Endothelial cell (in vitro differentiated cells): ENCODE results near the gene MUSK. TPM values are rescaled to one million over a fixed set of nuclear protein-coding genes. Genes with fewer than 3 reads are reported as not detected.

Source experiments
- DNase-seq: peaks from one replicate; pipeline ENCODE4 v3.0.0; 2021; ENCODE audit warnings: low spot score
- H3K27ac Mint-ChIP-seq: one replicate; pipeline ENCODE4 v1.8.0; 2021; ENCODE audit warnings: mixed read lengths, inconsistent platforms; ENCODE audit not compliant: unreplicated experiment
- H3K27me3 Mint-ChIP-seq: one replicate; pipeline ENCODE4 v1.8.0; 2021; ENCODE audit warnings: mild to moderate bottlenecking, moderate library complexity, mixed read lengths, inconsistent platforms; ENCODE audit not compliant: unreplicated experiment
- H3K36me3 Mint-ChIP-seq: one replicate; pipeline ENCODE4 v1.8.0; 2021; ENCODE audit warnings: mild to moderate bottlenecking, low read depth, mixed read lengths, inconsistent platforms; ENCODE audit not compliant: unreplicated experiment
- H3K4me1 Mint-ChIP-seq: one replicate; pipeline ENCODE4 v1.8.0; 2021; ENCODE audit warnings: mild to moderate bottlenecking, mixed read lengths, inconsistent platforms; ENCODE audit not compliant: unreplicated experiment
- H3K4me3 Mint-ChIP-seq: one replicate; pipeline ENCODE4 v1.8.0; 2021; ENCODE audit warnings: mild to moderate bottlenecking, mixed read lengths, inconsistent platforms; ENCODE audit not compliant: unreplicated experiment
- H3K9me3 Mint-ChIP-seq: one replicate; pipeline ENCODE4 v1.8.0; 2021; ENCODE audit warnings: mixed read lengths, inconsistent platforms; ENCODE audit not compliant: unreplicated experiment
- CTCF ChIP-seq: fragments of 200-600 bp; sonication (generic); IDR thresholded peaks from one replicate; pipeline ENCODE4 v1.5.0; 2021; ENCODE audit warnings: antibody characterized with exemption; ENCODE audit not compliant: unreplicated experiment
- total RNA-seq: library from RNA; stranded (reverse); fragmentation: NEBNext Ultra II Directional; extraction: Animal tissue kit (Norgen Biotek cat#: 25700); gene quantifications from one replicate; pipeline ENCODE4 v1.2.1, GENCODE V29; 2021; ENCODE audit not compliant: unreplicated experiment

The MUSK gene
- total RNA-seq, 1 donor from 2014 or later, result not detected

- no peak overlapping the region for H3K27ac Mint-ChIP-seq
- no peaks in the 10 kb centered on the region for H3K9me3 Mint-ChIP-seq
- no peaks in the 10 kb centered on the region for H3K36me3 Mint-ChIP-seq
- no peaks in the 10 kb centered on the region for H3K4me1 Mint-ChIP-seq
- no peak overlapping the region for H3K4me3 Mint-ChIP-seq
- no peaks in the 10 kb centered on the region for H3K27me3 Mint-ChIP-seq
- no peak for DNase-seq
- TF ChIP-seq CTCF, result no peak
Measured at GRCh38 chr9:110832926-110833325, 164.3 kb downstream of the MUSK start.

- no peak overlapping the region for H3K27ac Mint-ChIP-seq
- H3K9me3 Mint-ChIP-seq, result no peaks in the 10 kb centered on the region
- no peak for DNase-seq
- no peaks in the 10 kb centered on the region for H3K36me3 Mint-ChIP-seq
- TF ChIP-seq CTCF, result no peak
- H3K4me3 Mint-ChIP-seq, result no peak overlapping the region
- no peaks in the 10 kb centered on the region for H3K4me1 Mint-ChIP-seq
- no peaks in the 10 kb centered on the region for H3K27me3 Mint-ChIP-seq
Measured at GRCh38 chr9:110835404-110835803, 166.8 kb downstream of the MUSK start.

- no peak for TF ChIP-seq CTCF
- H3K27ac Mint-ChIP-seq, result no peak overlapping the region
- H3K27me3 Mint-ChIP-seq, result no peaks in the 10 kb centered on the region
- no peak overlapping the region for H3K4me3 Mint-ChIP-seq
- no peak for DNase-seq
- H3K36me3 Mint-ChIP-seq, result no peaks in the 10 kb centered on the region
- H3K4me1 Mint-ChIP-seq, result no peaks in the 10 kb centered on the region
- no peaks in the 10 kb centered on the region for H3K9me3 Mint-ChIP-seq
Measured at GRCh38 chr9:110835859-110836271, 167.3 kb downstream of the MUSK start.

GRCh38 chr9:110837401-110838005 lies 168.9 kb downstream of the MUSK start:
- no peak overlapping the region for H3K27ac Mint-ChIP-seq
- H3K27me3 Mint-ChIP-seq, result no peaks in the 10 kb centered on the region
- DNase-seq, result no peak
- no peaks in the 10 kb centered on the region for H3K9me3 Mint-ChIP-seq
- TF ChIP-seq CTCF, result no peak
- no peak overlapping the region for H3K4me3 Mint-ChIP-seq
- no peaks in the 10 kb centered on the region for H3K4me1 Mint-ChIP-seq
- H3K36me3 Mint-ChIP-seq, result no peaks in the 10 kb centered on the region

- peaks cover 1% of the 10 kb centered on the region for H3K27me3 Mint-ChIP-seq
- no peak for DNase-seq
- no peak overlapping the region for H3K27ac Mint-ChIP-seq
- H3K9me3 Mint-ChIP-seq, result no peaks in the 10 kb centered on the region
- H3K4me1 Mint-ChIP-seq, result no peaks in the 10 kb centered on the region
- no peaks in the 10 kb centered on the region for H3K36me3 Mint-ChIP-seq
- no peak overlapping the region for H3K4me3 Mint-ChIP-seq
- no peak for TF ChIP-seq CTCF
Measured at GRCh38 chr9:110842169-110842568, 173.6 kb downstream of the MUSK start.
